Measurements from ENCODE around the gene RABEP1. TPM values are rescaled to one million over a fixed set of nuclear protein-coding genes. Genes with fewer than 3 reads are reported as not detected.

Gene RABEP1
- total and polyA plus RNA-seq, 2 donors, result 31.3 to 45.4 TPM

GRCh38 chr17:5364696-5365095 is 82.6 kb downstream of the RABEP1 start:
- Histone ChIP-seq H3K36me3 (ENCODE audit: control insufficient read depth in 2 of 2, insufficient read depth in 2 of 2, low read length in 1 of 2) (peaks cover 56 to 71% of the 10 kb centered on the region in 2 donors), H3K27me3 (ENCODE audit: control insufficient read depth in 2 of 2, insufficient read depth in 1 of 2, low read length in 1 of 2) (no peaks in the 10 kb centered on the region), H3K4me1 (ENCODE audit: control insufficient read depth in 2 of 2, insufficient read depth in 2 of 2, low read length in 2 of 2) (no peaks in the 10 kb centered on the region), H3K4me3 (ENCODE audit: low read length in 2 of 2) (no peak overlapping the region), H3K9me3 (ENCODE audit: control insufficient read depth in 2 of 2, insufficient read depth in 1 of 2, low read length in 1 of 2) (no peaks in the 10 kb centered on the region), H3K27ac (ENCODE audit: low read depth in 1 of 2, low read length in 1 of 2) (no peak overlapping the region)
- no peak for DNase-seq (ENCODE audit: low read depth in 6 of 9, low spot score in 9 of 9)

GRCh38 chr17:5365831-5366230 is 83.7 kb downstream of the RABEP1 start:
- no peak for DNase-seq (ENCODE audit: low read depth in 6 of 9, low spot score in 9 of 9)
- no peaks in the 10 kb centered on the region for H3K4me1 ChIP-seq (ENCODE audit: control insufficient read depth in 2 of 2, insufficient read depth in 2 of 2, low read length in 2 of 2)
- H3K27ac ChIP-seq (ENCODE audit: low read depth in 1 of 2, low read length in 1 of 2), result no peak overlapping the region
- H3K27me3 ChIP-seq (ENCODE audit: control insufficient read depth in 2 of 2, insufficient read depth in 1 of 2, low read length in 1 of 2), result no peaks in the 10 kb centered on the region
- 90% methylated on average over 6 of the region's 6 CpGs for WGBS
- no peak overlapping the region for H3K4me3 ChIP-seq (ENCODE audit: low read length in 2 of 2)
- peaks cover 53 to 72% of the 10 kb centered on the region in 2 donors for H3K36me3 ChIP-seq (ENCODE audit: control insufficient read depth in 2 of 2, insufficient read depth in 2 of 2, low read length in 1 of 2)
- H3K9me3 ChIP-seq (ENCODE audit: control insufficient read depth in 2 of 2, insufficient read depth in 1 of 2, low read length in 1 of 2), result no peaks in the 10 kb centered on the region

DNA sequence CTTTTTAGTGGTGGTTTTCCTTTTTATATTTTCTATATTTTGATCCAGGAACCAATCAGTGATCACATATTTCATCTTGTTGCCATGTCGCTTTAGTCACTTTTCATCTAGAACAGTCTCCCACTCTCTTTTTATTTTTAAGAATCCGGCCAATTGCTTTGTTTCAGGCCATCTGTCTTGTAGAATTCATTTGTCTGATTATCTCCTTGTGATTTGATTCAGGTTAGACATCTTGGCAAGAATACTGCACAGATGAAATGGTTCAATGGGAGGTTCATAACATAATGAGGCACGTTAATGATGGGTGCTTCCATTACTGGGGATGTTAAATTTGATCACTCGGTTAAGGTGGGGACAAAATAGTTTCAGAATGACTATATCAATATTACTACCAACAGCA is 88.3 kb downstream of the RABEP1 start:
- H3K4me3 ChIP-seq (ENCODE audit: low read length in 2 of 2), result no peak overlapping the region
- no peak for DNase-seq (ENCODE audit: low read depth in 6 of 9, low spot score in 9 of 9)
- no peaks in the 10 kb centered on the region for H3K27me3 ChIP-seq (ENCODE audit: control insufficient read depth in 2 of 2, insufficient read depth in 1 of 2, low read length in 1 of 2)
- H3K36me3 ChIP-seq (ENCODE audit: control insufficient read depth in 2 of 2, insufficient read depth in 2 of 2, low read length in 1 of 2), result peaks cover 56 to 60% of the 10 kb centered on the region in 2 donors
- H3K27ac ChIP-seq (ENCODE audit: low read depth in 1 of 2, low read length in 1 of 2), result no peak overlapping the region
- H3K4me1 ChIP-seq (ENCODE audit: control insufficient read depth in 2 of 2, insufficient read depth in 2 of 2, low read length in 2 of 2), result no peaks in the 10 kb centered on the region
- 96% methylated on average over 4 of the region's 4 CpGs for WGBS
- no peaks in the 10 kb centered on the region for H3K9me3 ChIP-seq (ENCODE audit: control insufficient read depth in 2 of 2, insufficient read depth in 1 of 2, low read length in 1 of 2)

DNA sequence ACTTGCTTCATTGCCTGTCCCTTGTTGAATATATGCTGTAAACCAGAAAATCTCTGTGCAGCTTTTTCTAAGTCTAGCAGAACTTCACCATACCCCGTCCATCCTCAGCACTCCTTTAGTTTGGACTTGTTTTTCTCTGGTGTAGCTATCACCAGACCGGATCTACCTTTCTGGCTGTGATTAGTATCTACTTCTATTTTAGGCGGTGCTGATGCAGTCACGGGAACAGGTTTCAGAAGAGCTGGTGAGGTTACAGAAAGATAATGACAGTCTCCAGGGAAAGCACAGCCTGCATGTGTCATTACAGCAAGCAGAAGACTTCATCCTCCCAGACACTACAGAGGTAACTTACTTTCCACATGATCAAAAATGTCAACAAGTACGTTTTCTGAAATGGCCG is 91.0 kb downstream of the RABEP1 start:
- H3K4me1 ChIP-seq (ENCODE audit: control insufficient read depth in 2 of 2, insufficient read depth in 2 of 2, low read length in 2 of 2), result no peaks in the 10 kb centered on the region
- H3K9me3 ChIP-seq (ENCODE audit: control insufficient read depth in 2 of 2, insufficient read depth in 1 of 2, low read length in 1 of 2), result no peaks in the 10 kb centered on the region
- H3K27ac ChIP-seq (ENCODE audit: low read depth in 1 of 2, low read length in 1 of 2), result no peak overlapping the region
- H3K27me3 ChIP-seq (ENCODE audit: control insufficient read depth in 2 of 2, insufficient read depth in 1 of 2, low read length in 1 of 2), result no peaks in the 10 kb centered on the region
- 96% methylated on average over 6 of the region's 6 CpGs for WGBS
- H3K36me3 ChIP-seq (ENCODE audit: control insufficient read depth in 2 of 2, insufficient read depth in 2 of 2, low read length in 1 of 2), result peaks cover 59 to 72% of the 10 kb centered on the region in 2 donors
- H3K4me3 ChIP-seq (ENCODE audit: low read length in 2 of 2), result no peak overlapping the region
- DNase-seq (ENCODE audit: low read depth in 6 of 9, low spot score in 9 of 9), result no peak

DNA sequence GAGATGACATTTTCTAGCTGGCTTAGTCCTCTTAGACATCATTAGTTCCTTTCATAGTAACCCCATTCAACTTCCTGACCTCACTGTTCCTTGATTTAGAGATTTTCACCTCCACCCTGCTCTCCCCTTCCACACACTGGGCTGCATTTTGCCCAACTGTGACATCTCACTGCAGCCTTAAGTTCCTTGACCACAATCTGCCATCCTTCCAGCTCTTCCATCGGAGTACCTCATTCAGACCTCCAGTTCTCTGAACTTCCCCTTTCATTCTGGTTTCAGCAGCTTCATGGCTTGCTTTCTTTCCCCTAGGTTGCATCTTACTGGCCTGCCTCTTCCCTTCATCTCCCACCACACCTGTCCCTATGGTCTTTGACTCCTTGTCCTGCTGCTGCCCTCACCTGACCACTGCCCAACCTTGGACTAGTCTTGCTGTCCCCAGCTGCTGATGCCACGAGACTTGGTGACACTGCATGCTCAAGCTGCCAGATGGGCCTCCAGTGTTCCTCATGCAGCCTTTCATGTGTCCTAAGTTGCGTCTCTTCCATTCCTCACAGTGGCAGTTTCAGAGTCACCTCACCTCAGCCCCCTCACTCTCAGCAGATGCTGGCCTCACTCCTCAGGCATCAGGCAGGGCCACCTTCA is 96.6 kb downstream of the RABEP1 start:
- Histone ChIP-seq H3K4me3 (ENCODE audit: low read length in 2 of 2) (no peak overlapping the region), H3K4me1 (ENCODE audit: control insufficient read depth in 2 of 2, insufficient read depth in 2 of 2, low read length in 2 of 2) (no peaks in the 10 kb centered on the region), H3K9me3 (ENCODE audit: control insufficient read depth in 2 of 2, insufficient read depth in 1 of 2, low read length in 1 of 2) (no peaks in the 10 kb centered on the region), H3K36me3 (ENCODE audit: control insufficient read depth in 2 of 2, insufficient read depth in 2 of 2, low read length in 1 of 2) (peaks cover 77 to 88% of the 10 kb centered on the region in 2 donors), H3K27ac (ENCODE audit: low read depth in 1 of 2, low read length in 1 of 2) (no peak overlapping the region), H3K27me3 (ENCODE audit: control insufficient read depth in 2 of 2, insufficient read depth in 1 of 2, low read length in 1 of 2) (no peaks in the 10 kb centered on the region)
- 95% methylated on average over 3 of the region's 3 CpGs for WGBS
- no peak for DNase-seq (ENCODE audit: low read depth in 6 of 9, low spot score in 9 of 9)

DNA sequence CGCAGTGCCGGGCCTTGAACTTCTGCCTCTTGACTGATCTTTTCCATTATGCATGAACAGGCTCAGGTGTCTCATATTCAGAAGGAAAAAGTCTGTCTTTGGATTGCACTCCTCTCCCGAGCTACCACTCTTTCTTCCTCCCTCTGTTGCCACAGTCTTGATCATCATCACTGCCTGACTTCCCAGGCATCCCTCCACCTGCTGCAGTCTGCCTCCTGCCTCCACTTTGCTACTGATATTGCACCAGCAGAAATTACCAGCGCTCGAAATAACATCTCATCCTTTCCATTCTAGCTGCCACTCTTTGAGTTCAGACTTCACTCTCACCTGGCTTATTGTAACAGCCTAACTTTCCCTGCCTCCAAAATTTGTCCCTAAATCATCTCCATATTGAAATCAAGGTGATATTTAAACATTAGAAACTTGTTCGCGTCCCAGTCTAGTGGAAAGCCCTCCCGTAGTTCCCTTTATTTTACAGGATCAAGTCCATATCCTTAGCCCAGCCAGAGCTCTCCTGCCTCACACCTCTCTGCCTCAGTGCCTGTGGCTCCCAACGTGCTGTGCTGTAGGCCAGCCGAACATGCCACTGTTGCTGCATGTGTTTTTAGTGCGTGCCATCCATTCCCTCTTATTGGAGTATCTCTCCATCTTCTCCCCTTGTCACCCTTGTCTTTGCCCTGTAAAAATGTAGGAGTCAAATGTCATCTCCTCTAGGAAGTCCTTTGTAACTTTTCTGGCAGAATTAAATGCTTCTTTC is 97.4 kb downstream of the RABEP1 start:
- no peak for DNase-seq (ENCODE audit: low read depth in 6 of 9, low spot score in 9 of 9)
- H3K36me3 ChIP-seq (ENCODE audit: control insufficient read depth in 2 of 2, insufficient read depth in 2 of 2, low read length in 1 of 2), result peaks cover 75 to 92% of the 10 kb centered on the region in 2 donors
- WGBS, result 98% methylated on average over 11 of the region's 11 CpGs
- H3K4me1 ChIP-seq (ENCODE audit: control insufficient read depth in 2 of 2, insufficient read depth in 2 of 2, low read length in 2 of 2), result no peaks in the 10 kb centered on the region
- no peaks in the 10 kb centered on the region for H3K27me3 ChIP-seq (ENCODE audit: control insufficient read depth in 2 of 2, insufficient read depth in 1 of 2, low read length in 1 of 2)
- no peaks in the 10 kb centered on the region for H3K9me3 ChIP-seq (ENCODE audit: control insufficient read depth in 2 of 2, insufficient read depth in 1 of 2, low read length in 1 of 2)
- H3K27ac ChIP-seq (ENCODE audit: low read depth in 1 of 2, low read length in 1 of 2), result no peak overlapping the region
- no peak overlapping the region for H3K4me3 ChIP-seq (ENCODE audit: low read length in 2 of 2)

- Histone ChIP-seq H3K4me3 (ENCODE audit: low read length in 2 of 2) (no peak overlapping the region), H3K36me3 (ENCODE audit: control insufficient read depth in 2 of 2, insufficient read depth in 2 of 2, low read length in 1 of 2) (peaks cover 78 to 97% of the 10 kb centered on the region in 2 donors), H3K27ac (ENCODE audit: low read depth in 1 of 2, low read length in 1 of 2) (no peak overlapping the region), H3K27me3 (ENCODE audit: control insufficient read depth in 2 of 2, insufficient read depth in 1 of 2, low read length in 1 of 2) (no peaks in the 10 kb centered on the region), H3K9me3 (ENCODE audit: control insufficient read depth in 2 of 2, insufficient read depth in 1 of 2, low read length in 1 of 2) (no peaks in the 10 kb centered on the region), H3K4me1 (ENCODE audit: control insufficient read depth in 2 of 2, insufficient read depth in 2 of 2, low read length in 2 of 2) (no peaks in the 10 kb centered on the region)
- no peak for DNase-seq (ENCODE audit: low read depth in 6 of 9, low spot score in 9 of 9)
- 97% methylated on average over 7 of the region's 7 CpGs for WGBS
These were observed 98.5 kb downstream of the RABEP1 start for GRCh38 chr17:5380491-5381135.

DNA sequence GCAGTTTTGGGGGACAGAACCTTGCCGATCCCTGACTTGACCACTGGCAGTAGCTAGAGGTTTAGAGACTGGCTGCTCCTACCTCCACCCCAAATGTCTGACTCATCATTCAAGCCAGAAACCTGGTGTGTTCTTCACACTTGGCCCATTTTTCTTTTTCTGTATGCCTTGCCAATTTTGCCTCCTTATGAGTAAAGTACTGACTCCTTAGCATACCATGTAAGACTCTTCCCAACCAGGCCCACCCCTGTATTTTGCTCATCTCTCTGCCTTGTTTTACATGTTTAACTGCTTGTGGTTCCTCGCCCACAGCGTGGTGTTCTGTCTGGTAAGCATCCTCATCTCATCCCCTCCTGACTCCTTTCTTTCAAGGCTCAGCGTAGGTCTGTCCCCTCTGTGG is 99.5 kb downstream of the RABEP1 start:
- WGBS, result 95% methylated on average over 4 of the region's 4 CpGs
- Histone ChIP-seq H3K36me3 (ENCODE audit: control insufficient read depth in 2 of 2, insufficient read depth in 2 of 2, low read length in 1 of 2) (peaks cover 76 to 97% of the 10 kb centered on the region in 2 donors), H3K4me1 (ENCODE audit: control insufficient read depth in 2 of 2, insufficient read depth in 2 of 2, low read length in 2 of 2) (no peaks in the 10 kb centered on the region), H3K9me3 (ENCODE audit: control insufficient read depth in 2 of 2, insufficient read depth in 1 of 2, low read length in 1 of 2) (no peaks in the 10 kb centered on the region), H3K27me3 (ENCODE audit: control insufficient read depth in 2 of 2, insufficient read depth in 1 of 2, low read length in 1 of 2) (no peaks in the 10 kb centered on the region), H3K27ac (ENCODE audit: low read depth in 1 of 2, low read length in 1 of 2) (no peak overlapping the region), H3K4me3 (ENCODE audit: low read length in 2 of 2) (no peak overlapping the region)
- DNase-seq (ENCODE audit: low read depth in 6 of 9, low spot score in 9 of 9), result no peak

GRCh38 chr17:5391678-5392077 is 109.6 kb downstream of the RABEP1 start:
- no peak for DNase-seq (ENCODE audit: low read depth in 6 of 9, low spot score in 9 of 9)
- Histone ChIP-seq H3K36me3 (ENCODE audit: control insufficient read depth in 2 of 2, insufficient read depth in 2 of 2, low read length in 1 of 2) (peaks cover 59 to 77% of the 10 kb centered on the region in 2 donors), H3K9me3 (ENCODE audit: control insufficient read depth in 2 of 2, insufficient read depth in 1 of 2, low read length in 1 of 2) (no peaks in the 10 kb centered on the region), H3K4me1 (ENCODE audit: control insufficient read depth in 2 of 2, insufficient read depth in 2 of 2, low read length in 2 of 2) (no peaks in the 10 kb centered on the region), H3K4me3 (ENCODE audit: low read length in 2 of 2) (no peak overlapping the region), H3K27me3 (ENCODE audit: control insufficient read depth in 2 of 2, insufficient read depth in 1 of 2, low read length in 1 of 2) (no peaks in the 10 kb centered on the region), H3K27ac (ENCODE audit: low read depth in 1 of 2, low read length in 1 of 2) (no peak overlapping the region)
- 97% methylated on average over 5 of the region's 5 CpGs for WGBS
